Epithelial cell of umbilical artery (primary cell): ENCODE data around the gene TFAP2C. TPM values are rescaled to one million over a fixed set of nuclear protein-coding genes. Genes with fewer than 3 reads are reported as not detected.

Experiments used
- total RNA-seq: library from RNA; depleted of rRNA; stranded (reverse); fragments of >200 nt; gene quantifications from 2 replicates; pipeline ENCODE4 v1.2.3, GENCODE V29; 2014

The TFAP2C gene
- total RNA-seq, result under 0.01 TPM in 1 of 2 replicates, not detected in the other

DNA sequence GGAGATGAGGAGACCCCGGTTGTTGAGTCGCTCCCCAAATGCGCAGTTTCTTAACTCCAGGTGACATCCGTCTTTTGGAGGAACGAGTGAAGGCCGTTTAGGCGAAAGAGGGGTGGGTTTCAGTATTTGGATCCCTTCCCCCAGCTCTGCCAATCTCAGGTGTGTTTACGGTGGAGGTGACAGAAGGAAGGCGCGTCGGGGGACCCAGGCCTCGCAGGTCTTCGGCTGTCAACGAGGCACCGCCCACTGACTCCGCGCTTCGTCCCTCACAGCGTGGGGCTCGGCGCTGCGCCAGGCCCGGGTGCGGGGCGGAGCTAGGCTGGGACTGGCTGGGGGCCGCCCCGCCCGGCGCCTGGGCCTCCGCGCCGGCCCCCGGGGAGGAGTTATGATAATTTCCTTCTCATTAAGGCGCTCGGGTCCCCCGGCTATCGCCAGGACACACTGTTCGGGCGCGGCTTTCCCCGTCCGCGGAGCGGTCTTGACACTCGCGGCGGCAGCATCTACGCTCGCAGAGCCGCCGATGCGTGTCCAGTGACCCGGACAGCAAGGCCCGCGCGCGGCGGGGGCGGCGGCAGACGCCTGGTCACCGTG, at the start of gene TFAP2C:
Gene TFAP2C (plus strand): TSS at position 434 of the 591 bp plus-strand sequence. CDS start 239 bp downstream, outside the sequence.

Other genes with a start within 250 kb of the TFAP2C start
- 45.8 and 59.1 TPM in 2 replicates for gene AURKA, start 237.1 kb upstream of the TFAP2C start, total RNA-seq
- 33.0 and 33.8 TPM in 2 replicates for gene CSTF1, start 236.7 kb upstream of the TFAP2C start, total RNA-seq
- not detected in 2 replicates for gene CASS4, start 217.0 kb upstream of the TFAP2C start, total RNA-seq
- gene RTF2, start 160.7 kb upstream of the TFAP2C start, total RNA-seq, result 89.6 and 104 TPM in 2 replicates
- gene FAM209A, start 104.6 kb upstream of the TFAP2C start, total RNA-seq, result not detected in 2 replicates
- gene FAM209B, start 96.1 kb upstream of the TFAP2C start, total RNA-seq, result not detected in 2 replicates